Measurements from ENCODE around the gene CTU2.

CTU2 gene

GRCh38 chr16:88697116-88697830, 9.0 kb upstream of the CTU2 start:
- H3K4me3 ChIP-seq (replicated peaks in 1 of 2; ENCODE audit: low read depth in 2 of 2, low read length in 2 of 2), result no peak overlapping the region
- no peak for DNase-seq (ENCODE audit: low read depth in 2 of 2)
- TF ChIP-seq CTCF (IDR thresholded peaks at IDR 0.05; ENCODE audit: low read depth, low read length), result no peak

- no peak overlapping the region for H3K4me3 ChIP-seq (replicated peaks in 1 of 2; ENCODE audit: low read depth in 2 of 2, low read length in 2 of 2)
- no peak for DNase-seq (ENCODE audit: low read depth in 2 of 2)
- peak; percentile 19 for TF ChIP-seq CTCF (IDR thresholded peaks at IDR 0.05; ENCODE audit: low read depth, low read length)
These were observed 8.3 kb upstream of the CTU2 start for GRCh38 chr16:88697831-88698615.

DNA sequence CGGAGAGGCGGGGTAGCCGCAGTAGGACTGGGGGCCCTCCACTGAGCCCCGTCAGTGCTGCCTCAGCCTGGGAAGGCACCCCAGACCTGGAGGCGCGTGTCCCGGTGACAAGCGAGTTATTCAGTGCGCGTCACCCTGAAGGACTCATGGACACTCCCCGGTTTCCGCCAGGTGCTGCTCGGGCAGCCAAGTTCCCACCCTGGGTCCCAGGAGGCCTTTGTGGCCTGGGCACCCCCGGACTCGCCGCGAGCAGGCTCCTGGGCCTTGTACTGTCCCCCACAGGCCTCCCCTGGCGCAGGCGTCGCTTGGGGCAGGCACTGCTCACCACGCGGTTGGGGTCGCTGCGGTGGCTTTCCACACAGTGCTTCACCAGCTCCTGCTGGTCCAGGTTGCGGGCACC, 7.7 kb upstream of the CTU2 start:
- no peak for TF ChIP-seq CTCF (IDR thresholded peaks at IDR 0.05; ENCODE audit: low read depth, low read length)
- H3K4me3 ChIP-seq (replicated peaks in 1 of 2; ENCODE audit: low read depth in 2 of 2, low read length in 2 of 2), result no peak overlapping the region
- no peak for DNase-seq (ENCODE audit: low read depth in 2 of 2)

DNA sequence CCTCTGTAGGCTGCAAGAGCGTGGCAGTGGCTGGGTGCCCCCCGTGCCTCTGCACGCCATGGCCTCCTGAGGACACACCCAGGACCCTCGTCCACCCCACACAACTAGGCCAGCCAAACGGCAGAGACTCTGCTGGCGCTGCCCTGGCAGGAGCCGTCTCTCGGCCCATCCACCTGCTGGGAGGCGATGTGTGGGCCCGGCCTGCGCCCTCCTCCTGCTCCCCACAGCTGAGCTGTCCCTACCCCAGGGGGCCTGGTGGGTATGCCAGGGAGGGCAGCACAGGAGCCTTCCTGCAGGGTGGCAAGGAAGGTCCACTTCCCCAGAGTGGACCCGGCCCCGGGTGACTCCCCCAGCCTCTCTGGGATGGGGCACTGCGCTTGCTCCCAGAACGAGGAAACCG, 7.1 kb upstream of the CTU2 start:
- no peak for DNase-seq (ENCODE audit: low read depth in 2 of 2)
- H3K4me3 ChIP-seq (replicated peaks in 1 of 2; ENCODE audit: low read depth in 2 of 2, low read length in 2 of 2), result no peak overlapping the region
- no peak for TF ChIP-seq CTCF (IDR thresholded peaks at IDR 0.05; ENCODE audit: low read depth, low read length)

GRCh38 chr16:88700322-88700635, 6.0 kb upstream of the CTU2 start:
- TF ChIP-seq CTCF (IDR thresholded peaks at IDR 0.05; ENCODE audit: low read depth, low read length), result no peak
- no peak overlapping the region for H3K4me3 ChIP-seq (replicated peaks in 1 of 2; ENCODE audit: low read depth in 2 of 2, low read length in 2 of 2)
- DNase-seq (ENCODE audit: low read depth in 2 of 2), result no peak

DNA sequence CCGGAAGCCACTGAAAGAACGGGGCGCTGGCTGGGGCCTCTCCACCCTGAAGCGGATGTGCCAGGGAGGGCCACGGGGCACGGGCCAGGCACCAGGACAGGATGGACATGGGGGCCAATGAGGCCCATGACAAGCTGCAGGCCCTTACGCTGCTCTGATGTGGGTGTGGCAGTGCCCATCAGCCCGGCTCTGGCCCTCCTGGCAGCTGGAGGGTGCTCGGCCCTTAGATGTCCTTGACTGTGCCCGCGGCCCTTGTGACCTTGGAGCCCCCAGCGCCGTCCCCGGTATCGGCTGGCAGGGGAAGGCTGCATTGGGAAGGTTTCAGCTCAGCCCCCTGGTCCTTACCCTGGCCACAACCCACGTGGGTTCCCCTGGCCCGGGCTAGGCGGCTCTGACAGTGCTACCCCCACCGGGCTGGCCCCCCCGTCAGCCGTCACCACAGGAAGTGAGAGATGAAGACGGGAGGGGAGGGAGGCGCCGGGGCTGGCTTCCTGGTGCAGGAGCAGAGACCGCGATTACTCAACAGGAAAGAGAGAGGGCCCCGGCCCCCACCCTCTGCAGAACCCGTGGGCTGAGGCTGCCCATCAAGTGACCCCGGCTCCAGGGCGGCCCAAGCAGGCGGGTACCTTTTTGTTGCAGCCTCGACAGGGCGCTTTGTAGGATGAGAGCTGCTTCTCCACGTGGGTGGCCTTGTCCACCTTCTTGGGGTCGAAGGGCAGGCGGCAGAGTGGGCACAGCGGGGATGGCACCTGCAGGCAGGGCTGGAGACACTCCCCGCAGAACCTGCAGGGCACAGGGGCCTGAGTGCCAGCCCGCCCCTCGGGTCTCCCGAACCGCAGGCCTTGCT, 5.4 kb upstream of the CTU2 start:
- DNase-seq (ENCODE audit: low read depth in 2 of 2), result peak; percentile 89 to 95
- no peak overlapping the region for H3K4me3 ChIP-seq (replicated peaks in 1 of 2; ENCODE audit: low read depth in 2 of 2, low read length in 2 of 2)

More for the DNA sequence above, 5.4 kb upstream of the CTU2 start:
- TF ChIP-seq CTCF (IDR thresholded peaks at IDR 0.05; ENCODE audit: low read depth, low read length), result no peak
